Measurements from ENCODE around the gene FRRS1. TPM values are rescaled to one million over a fixed set of nuclear protein-coding genes. Genes with fewer than 3 reads are reported as not detected.

The FRRS1 gene
- total and polyA plus RNA-seq, 2 experiments from 2014 or later: 0.34 to 6.8 TPM

- Mint-ChIP-seq H3K27ac (peak overlapping the region; percentile 39; the same call in 1 of the 2 replicates), H3K9me3 (no peaks in the 10 kb centered on the region), H3K27me3 (ENCODE audit: insufficient read depth, low read depth, poor library complexity) (no peaks in the 10 kb centered on the region), H3K36me3 (ENCODE audit: low read depth) (no peaks in the 10 kb centered on the region), H3K4me3 (no peak overlapping the region), H3K4me1 (peaks cover 25% of the 10 kb centered on the region)
- Histone ChIP-seq H4K20me1 (replicated peaks; ENCODE audit: insufficient read depth) (no peaks in the 10 kb centered on the region), H3K9me2 (ENCODE audit: insufficient read depth) (no peaks in the 10 kb centered on the region), H3F3A (replicated peaks; ENCODE audit: low read depth) (no peaks in the 10 kb centered on the region), H3K4me2 (no peak overlapping the region), H3K36me3 (ENCODE audit: insufficient read depth) (no peaks in the 10 kb centered on the region), H3K27me3 (ENCODE audit: insufficient read depth) (no peaks in the 10 kb centered on the region), H3K4me1 (ENCODE audit: insufficient read depth) (peaks cover 7% of the 10 kb centered on the region), H3K79me2 (replicated peaks; ENCODE audit: insufficient read depth) (no peaks in the 10 kb centered on the region), H2AFZ (no peak overlapping the region), H3K27ac (ENCODE audit: low read depth) (no peak overlapping the region), H3K4me3 (no peak overlapping the region)
- DNase-seq (ENCODE audit: low spot score) (no peak), ATAC-seq (no peak)
- no peak for TF ChIP-seq CREB1 (CRISPR knock-in tag; IDR thresholded peaks at IDR 0.05; ENCODE audit: low read depth)
- no peak for TF ChIP-seq EZH2phosphoT487 (IDR thresholded peaks at IDR 0.05; ENCODE audit: unreplicated experiment)
- TF ChIP-seq EZH2 (IDR thresholded peaks at IDR 0.05; ENCODE audit: low read depth, unreplicated experiment): no peak
- TF ChIP-seq ZNF462 (CRISPR knock-in tag; IDR thresholded peaks at IDR 0.05): no peak
Measured at GRCh38 chr1:99726818-99727217, 39.6 kb downstream of the FRRS1 start.

- H3K79me2 ChIP-seq (replicated peaks; ENCODE audit: insufficient read depth): no peaks in the 10 kb centered on the region
- H3K27ac ChIP-seq (ENCODE audit: low read depth): no peak overlapping the region
- Mint-ChIP-seq H3K4me1 (peaks cover 25% of the 10 kb centered on the region), H3K9me3 (no peaks in the 10 kb centered on the region), H3K27me3 (ENCODE audit: insufficient read depth, low read depth, poor library complexity) (no peaks in the 10 kb centered on the region), H3K4me3 (no peak overlapping the region), H3K27ac (peak overlapping the region; percentile 39; the same call in 1 of the 2 replicates), H3K36me3 (ENCODE audit: low read depth) (no peaks in the 10 kb centered on the region)
- ATAC-seq: no peak
- no peaks in the 10 kb centered on the region for H4K20me1 ChIP-seq (replicated peaks; ENCODE audit: insufficient read depth)
- no peak overlapping the region for H3K4me3 ChIP-seq
- DNase-seq (ENCODE audit: low spot score): no peak
- H3F3A ChIP-seq (replicated peaks; ENCODE audit: low read depth): no peaks in the 10 kb centered on the region
- H3K9me2 ChIP-seq (ENCODE audit: insufficient read depth): no peaks in the 10 kb centered on the region
- no peaks in the 10 kb centered on the region for H3K36me3 ChIP-seq (ENCODE audit: insufficient read depth)
- no peaks in the 10 kb centered on the region for H3K27me3 ChIP-seq (ENCODE audit: insufficient read depth)
- H3K4me2 ChIP-seq: no peak overlapping the region
- H3K4me1 ChIP-seq (ENCODE audit: insufficient read depth): peaks cover 7% of the 10 kb centered on the region
- H2AFZ ChIP-seq: no peak overlapping the region
- TF ChIP-seq ZNF462 (CRISPR knock-in tag; IDR thresholded peaks at IDR 0.05) (no peak), POLR2AphosphoS5 (IDR thresholded peaks at IDR 0.05; ENCODE audit: low read depth) (no peak), JUNB (IDR thresholded peaks at IDR 0.05; ENCODE audit: unreplicated experiment) (no peak), EZH2 (IDR thresholded peaks at IDR 0.05; ENCODE audit: low read depth, unreplicated experiment) (no peak), ZNF114 (CRISPR knock-in tag; IDR thresholded peaks at IDR 0.05) (no peak), CREB1 (CRISPR knock-in tag; IDR thresholded peaks at IDR 0.05; ENCODE audit: low read depth) (no peak)
Measured at GRCh38 chr1:99726407-99726806, 40.0 kb downstream of the FRRS1 start.
